Peyer's patch (tissue), 4 donors: ENCODE measurements around the gene DHX34. TPM values are rescaled to one million over a fixed set of nuclear protein-coding genes. Genes with fewer than 3 reads are reported as not detected.

Experiments
- DNase-seq, 3 donors: peaks; one replicate each; pipeline ENCODE4 v3.0.0-alpha.2; 2017 to 2019
- H3K27ac ChIP-seq, 4 donors: fragments of 200-600 bp; sonication (generic); one replicate each; pipeline ENCODE4 v1.5.1; 2016 to 2019
- H3K27me3 ChIP-seq, 2 donors: fragments of 200-600 bp; sonication (generic); one replicate each; pipeline ENCODE4 v1.5.1; 2019
- H3K36me3 ChIP-seq, 3 donors: fragments of 200-600 bp; sonication (generic); one replicate each; pipeline ENCODE4 v1.5.1; 2016 to 2019
- H3K4me1 ChIP-seq, 4 donors: fragments of 200-600 bp; sonication (generic); one replicate each; pipeline ENCODE4 v1.5.1; 2016 to 2019
- H3K4me3 ChIP-seq, 4 donors: fragments of 200-600 bp; sonication (generic); 1 replicate in 3 of 4; 2 replicates in 1 of 4; pipeline ENCODE4 v1.5.1; 2016 to 2019; ENCODE audit warnings: mild to moderate bottlenecking in 1 of 4
- H3K9me3 ChIP-seq, 4 donors: fragments of 200-600 bp; sonication (generic); one replicate each; pipeline ENCODE4 v1.5.1; 2016 to 2019; ENCODE audit warnings: mild to moderate bottlenecking in 1 of 4
- CTCF ChIP-seq, 6 experiments: fragments of 450-650 bp in 4 of 6; fragments of 200-600 bp in 2 of 6; sonication (generic) in 1 of 6; IDR thresholded peaks; one replicate each; pipeline ENCODE4 v1.5.1; 2017 to 2019; ENCODE audit warnings: antibody characterized with exemption in 6 of 6, mild to moderate bottlenecking in 3 of 6, moderate library complexity in 1 of 6
- POLR2A ChIP-seq, 2 donors: fragments of 450-650 bp; IDR thresholded peaks; one replicate each; pipeline ENCODE4 v1.5.1; 2017; ENCODE audit warnings: antibody characterized with exemption in 2 of 2, mild to moderate bottlenecking in 2 of 2, moderate library complexity in 2 of 2
- total RNA-seq, 4 donors: library from RNA; depleted of rRNA; stranded (reverse); fragments of >200 nt; gene quantifications; one replicate each; pipeline ENCODE4 v1.1.0, GENCODE V29; 2016

DHX34 gene
- total RNA-seq, 4 donors from 2014 or later, result 13.1 to 51.2 (median 30.0) TPM

- no peaks in the 10 kb centered on the region for H3K27me3 ChIP-seq
These were observed 27.5 kb upstream of the DHX34 start for GRCh38 chr19:47321630-47322029.

GRCh38 chr19:47322058-47322457 lies 27.1 kb upstream of the DHX34 start:
- no peak for DNase-seq
- TF ChIP-seq POLR2A (IDR thresholded peaks at IDR 0.05) (no peak), CTCF (IDR thresholded peaks at IDR 0.05) (no peak)
- Histone ChIP-seq H3K9me3 (no peaks in the 10 kb centered on the region), H3K4me3 (no peak overlapping the region), H3K4me1 (no peaks in the 10 kb centered on the region), H3K27me3 (no peaks in the 10 kb centered on the region), H3K36me3 (no peaks in the 10 kb centered on the region), H3K27ac (no peak overlapping the region)

More at GRCh38 chr19:47321630-47322029, 27.5 kb upstream of the DHX34 start:
- Histone ChIP-seq H3K4me1 (no peaks in the 10 kb centered on the region), H3K9me3 (no peaks in the 10 kb centered on the region), H3K36me3 (no peaks in the 10 kb centered on the region), H3K4me3 (no peak overlapping the region), H3K27ac (no peak overlapping the region)
- DNase-seq, result no peak
- TF ChIP-seq CTCF (IDR thresholded peaks at IDR 0.05) (no peak), POLR2A (IDR thresholded peaks at IDR 0.05) (no peak)

- no peak for DNase-seq
- peak overlapping the region in 1 of 4 donors; percentile 26 for H3K4me3 ChIP-seq
- peak overlapping the region in 2 of 4 donors; percentile 56 to 62 for H3K27ac ChIP-seq
- H3K9me3 ChIP-seq, result no peaks in the 10 kb centered on the region
- TF ChIP-seq POLR2A (IDR thresholded peaks at IDR 0.05), result no peak
- no peak for TF ChIP-seq CTCF (IDR thresholded peaks at IDR 0.05)
- H3K4me1 ChIP-seq, result no peaks in the 10 kb centered on the region
- H3K36me3 ChIP-seq, result no peaks in the 10 kb centered on the region
- H3K27me3 ChIP-seq, result no peaks in the 10 kb centered on the region
These were observed 25.7 kb upstream of the DHX34 start for GRCh38 chr19:47323409-47323808.

- H3K4me3 ChIP-seq, result peak overlapping the region in 2 of 4 donors; percentile 4 to 26
These were observed 25.2 kb upstream of the DHX34 start for GRCh38 chr19:47323872-47324271.

GRCh38 chr19:47324502-47324901 lies 24.6 kb upstream of the DHX34 start:
- peak overlapping the region in 2 of 4 donors; percentile 56 to 62 for H3K27ac ChIP-seq
- no peaks in the 10 kb centered on the region for H3K27me3 ChIP-seq
- no peak for TF ChIP-seq POLR2A (IDR thresholded peaks at IDR 0.05)
- TF ChIP-seq CTCF (IDR thresholded peaks at IDR 0.05), result no peak
- no peaks in the 10 kb centered on the region for H3K36me3 ChIP-seq
- H3K4me1 ChIP-seq, result no peaks in the 10 kb centered on the region
- H3K9me3 ChIP-seq, result no peaks in the 10 kb centered on the region
- DNase-seq, result peak in 1 of 3 donors; percentile 48
- no peak overlapping the region for H3K4me3 ChIP-seq

More at GRCh38 chr19:47323872-47324271, 25.2 kb upstream of the DHX34 start:
- peak overlapping the region in 2 of 4 donors; percentile 56 to 62 for H3K27ac ChIP-seq
- no peaks in the 10 kb centered on the region for H3K27me3 ChIP-seq
- H3K4me1 ChIP-seq, result no peaks in the 10 kb centered on the region
- H3K9me3 ChIP-seq, result no peaks in the 10 kb centered on the region
- TF ChIP-seq CTCF (IDR thresholded peaks at IDR 0.05), result no peak
- H3K36me3 ChIP-seq, result no peaks in the 10 kb centered on the region
- DNase-seq, result no peak

GRCh38 chr19:47330466-47330869 lies 18.6 kb upstream of the DHX34 start:
- DNase-seq, result no peak
- Histone ChIP-seq H3K36me3 (no peaks in the 10 kb centered on the region), H3K4me1 (no peaks in the 10 kb centered on the region), H3K27me3 (no peaks in the 10 kb centered on the region), H3K9me3 (no peaks in the 10 kb centered on the region), H3K27ac (peak overlapping the region in 2 of 4 donors; percentile 60 to 68), H3K4me3 (no peak overlapping the region)
- TF ChIP-seq POLR2A (IDR thresholded peaks at IDR 0.05) (peak in 1 of 2 donors; percentile 11), CTCF (IDR thresholded peaks at IDR 0.05) (no peak)
